GM06990 (cell line): ENCODE measurements around the gene DNMT1.

Experiments used
- DNase-seq: peaks from one replicate; pipeline ENCODE4 v3.0.0-alpha.2; 2011; ENCODE audit not compliant: insufficient read length; ENCODE audit errors: extremely low read depth
- H3K27me3 ChIP-seq: replicated peaks from 2 replicates; pipeline ENCODE4 v1.6.0; 2011; ENCODE audit warnings: low read length; ENCODE audit not compliant: control insufficient read depth, insufficient read depth
- H3K36me3 ChIP-seq: 2 replicates; pipeline ENCODE4 v1.5.1; 2011; ENCODE audit warnings: low read length; ENCODE audit not compliant: control insufficient read depth, insufficient read depth
- H3K4me3 ChIP-seq: replicated peaks from 2 replicates; pipeline ENCODE4 v1.5.1; 2011; ENCODE audit warnings: low read depth, mild to moderate bottlenecking, control low read depth, low read length
- TF ChIP-seq, protein P1 (sequence below): IDR thresholded peaks from 2 replicates; pipeline ENCODE4 v1.5.1; 2011; ENCODE audit warnings: low read length, control low read depth, mild to moderate bottlenecking, inconsistent platforms; ENCODE audit not compliant: insufficient read depth, poor library complexity, severe bottlenecking

The DNMT1 gene

DNA sequence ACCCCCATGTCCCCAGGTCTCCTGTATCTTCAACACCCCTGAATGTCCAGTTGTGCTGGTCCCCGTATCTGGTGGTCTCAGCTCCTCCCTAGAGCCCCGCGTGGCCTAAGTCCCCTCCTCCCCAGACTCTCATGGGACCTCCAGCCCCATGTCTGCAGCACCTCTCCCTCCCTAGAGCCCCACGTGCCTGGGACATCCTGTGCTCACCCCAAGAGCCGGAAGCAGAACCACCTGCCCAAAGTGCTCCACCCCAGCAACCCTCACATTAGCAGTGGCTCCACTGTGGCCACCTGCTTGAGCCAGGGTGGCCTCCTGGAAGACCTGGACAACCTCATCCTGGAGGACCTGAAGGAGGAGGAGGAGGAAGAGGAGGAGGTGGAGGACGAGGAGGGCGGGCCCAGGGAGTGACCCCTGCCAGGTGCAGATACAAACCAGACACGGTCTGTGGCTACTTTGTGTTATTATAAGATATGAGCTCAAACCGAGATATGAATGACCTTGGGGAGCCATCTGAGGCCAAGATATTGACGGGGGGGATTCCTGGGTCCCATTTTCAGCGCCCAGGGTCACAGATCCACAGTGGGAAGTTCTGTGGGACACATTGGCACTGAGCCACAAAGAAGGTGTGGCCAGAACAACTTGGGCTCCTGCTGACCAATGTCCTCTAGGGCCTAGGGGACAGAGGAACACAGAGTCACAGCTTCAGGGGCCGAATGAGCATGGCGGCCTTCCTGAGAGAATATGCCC, 102.7 kb downstream of the DNMT1 start:
- DNase-seq, result no peak
- H3K36me3 ChIP-seq, result peaks cover 31% of the 10 kb centered on the region
- H3K27me3 ChIP-seq, result no peaks in the 10 kb centered on the region
- TF ChIP-seq, protein P1, sequence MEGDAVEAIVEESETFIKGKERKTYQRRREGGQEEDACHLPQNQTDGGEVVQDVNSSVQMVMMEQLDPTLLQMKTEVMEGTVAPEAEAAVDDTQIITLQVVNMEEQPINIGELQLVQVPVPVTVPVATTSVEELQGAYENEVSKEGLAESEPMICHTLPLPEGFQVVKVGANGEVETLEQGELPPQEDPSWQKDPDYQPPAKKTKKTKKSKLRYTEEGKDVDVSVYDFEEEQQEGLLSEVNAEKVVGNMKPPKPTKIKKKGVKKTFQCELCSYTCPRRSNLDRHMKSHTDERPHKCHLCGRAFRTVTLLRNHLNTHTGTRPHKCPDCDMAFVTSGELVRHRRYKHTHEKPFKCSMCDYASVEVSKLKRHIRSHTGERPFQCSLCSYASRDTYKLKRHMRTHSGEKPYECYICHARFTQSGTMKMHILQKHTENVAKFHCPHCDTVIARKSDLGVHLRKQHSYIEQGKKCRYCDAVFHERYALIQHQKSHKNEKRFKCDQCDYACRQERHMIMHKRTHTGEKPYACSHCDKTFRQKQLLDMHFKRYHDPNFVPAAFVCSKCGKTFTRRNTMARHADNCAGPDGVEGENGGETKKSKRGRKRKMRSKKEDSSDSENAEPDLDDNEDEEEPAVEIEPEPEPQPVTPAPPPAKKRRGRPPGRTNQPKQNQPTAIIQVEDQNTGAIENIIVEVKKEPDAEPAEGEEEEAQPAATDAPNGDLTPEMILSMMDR, result no peak
- H3K4me3 ChIP-seq, result no peak overlapping the region

DNA sequence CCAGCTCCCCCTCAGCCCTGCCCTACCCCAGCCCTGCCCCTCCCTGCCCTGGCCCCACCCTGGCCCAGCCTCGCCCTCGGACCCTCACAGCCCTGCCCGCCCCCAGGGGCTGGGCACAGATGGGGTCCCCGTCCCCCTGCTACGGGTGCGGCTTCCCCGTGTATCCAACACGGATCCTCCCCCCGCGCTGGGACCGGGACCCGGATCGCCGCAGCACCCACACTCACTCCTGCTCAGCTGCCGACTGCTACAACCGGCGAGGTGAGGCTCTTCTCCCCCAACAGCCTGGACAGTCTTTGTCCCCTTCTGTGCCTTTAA, 103.4 kb downstream of the DNMT1 start:
- TF ChIP-seq, protein P1, result no peak
- no peak for DNase-seq
- Histone ChIP-seq H3K27me3 (no peaks in the 10 kb centered on the region), H3K4me3 (no peak overlapping the region), H3K36me3 (peaks cover 31% of the 10 kb centered on the region)

DNA sequence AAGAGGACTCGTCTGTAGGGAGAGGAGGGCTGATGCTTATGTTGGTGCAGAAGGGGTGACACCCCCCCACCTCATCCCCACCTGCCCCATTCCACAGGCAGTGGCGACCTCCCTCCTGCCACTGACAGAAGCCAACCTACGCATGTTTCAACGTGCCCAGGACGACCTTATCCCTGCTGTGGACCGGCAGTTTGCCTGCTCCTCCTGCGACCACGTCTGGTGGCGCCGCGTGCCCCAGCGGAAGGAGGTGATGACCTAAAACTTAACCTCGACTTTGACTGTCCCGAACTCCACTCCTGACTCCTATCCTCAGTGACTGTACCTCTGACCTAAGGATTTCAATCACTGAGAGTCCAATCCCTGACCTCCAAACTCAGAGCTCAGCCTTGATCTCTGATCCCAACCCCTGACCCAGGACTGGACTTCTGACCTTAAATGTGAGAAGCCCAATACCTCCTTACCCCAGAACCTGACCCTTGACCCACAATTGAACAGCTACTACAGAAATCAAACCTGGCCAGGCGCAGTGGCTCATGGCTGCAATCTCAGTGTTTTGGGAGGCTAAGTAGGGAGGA, 104.9 kb downstream of the DNMT1 start:
- no peak for DNase-seq
- peaks cover 31% of the 10 kb centered on the region for H3K36me3 ChIP-seq
- TF ChIP-seq, protein P1, result no peak
- no peaks in the 10 kb centered on the region for H3K27me3 ChIP-seq
- H3K4me3 ChIP-seq, result no peak overlapping the region

DNA sequence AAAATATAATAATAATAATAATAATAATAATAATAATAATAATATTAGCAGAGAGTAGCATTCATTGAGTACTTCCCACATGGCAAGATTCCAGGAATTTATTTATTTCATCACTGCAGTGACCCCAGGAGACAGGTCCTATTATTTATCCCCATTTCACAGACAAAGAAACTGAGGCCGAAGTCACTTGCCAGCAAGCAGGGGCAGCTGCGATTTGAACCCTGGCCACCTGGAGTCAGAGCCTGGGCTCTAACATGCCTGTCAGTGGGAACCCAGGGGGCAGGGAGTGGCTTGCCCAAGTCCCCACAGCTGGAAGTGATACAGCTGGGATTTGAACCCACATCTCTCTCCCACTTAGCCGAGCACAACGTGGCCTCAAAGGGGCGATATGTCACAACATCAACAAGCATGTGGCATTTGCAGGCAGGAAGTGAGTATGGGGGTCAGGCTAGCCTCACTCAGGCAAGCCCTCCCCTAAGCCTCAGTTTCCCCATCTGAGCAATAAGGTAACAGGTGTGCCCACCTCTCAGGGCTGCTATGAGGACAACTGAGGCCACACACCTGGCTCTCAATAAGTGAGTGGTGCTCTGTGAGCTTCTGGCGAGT, 105.7 kb downstream of the DNMT1 start:
- Histone ChIP-seq H3K36me3 (peaks cover 30% of the 10 kb centered on the region), H3K27me3 (no peaks in the 10 kb centered on the region), H3K4me3 (no peak overlapping the region)
- TF ChIP-seq, protein P1, result no peak
- no peak for DNase-seq

DNA sequence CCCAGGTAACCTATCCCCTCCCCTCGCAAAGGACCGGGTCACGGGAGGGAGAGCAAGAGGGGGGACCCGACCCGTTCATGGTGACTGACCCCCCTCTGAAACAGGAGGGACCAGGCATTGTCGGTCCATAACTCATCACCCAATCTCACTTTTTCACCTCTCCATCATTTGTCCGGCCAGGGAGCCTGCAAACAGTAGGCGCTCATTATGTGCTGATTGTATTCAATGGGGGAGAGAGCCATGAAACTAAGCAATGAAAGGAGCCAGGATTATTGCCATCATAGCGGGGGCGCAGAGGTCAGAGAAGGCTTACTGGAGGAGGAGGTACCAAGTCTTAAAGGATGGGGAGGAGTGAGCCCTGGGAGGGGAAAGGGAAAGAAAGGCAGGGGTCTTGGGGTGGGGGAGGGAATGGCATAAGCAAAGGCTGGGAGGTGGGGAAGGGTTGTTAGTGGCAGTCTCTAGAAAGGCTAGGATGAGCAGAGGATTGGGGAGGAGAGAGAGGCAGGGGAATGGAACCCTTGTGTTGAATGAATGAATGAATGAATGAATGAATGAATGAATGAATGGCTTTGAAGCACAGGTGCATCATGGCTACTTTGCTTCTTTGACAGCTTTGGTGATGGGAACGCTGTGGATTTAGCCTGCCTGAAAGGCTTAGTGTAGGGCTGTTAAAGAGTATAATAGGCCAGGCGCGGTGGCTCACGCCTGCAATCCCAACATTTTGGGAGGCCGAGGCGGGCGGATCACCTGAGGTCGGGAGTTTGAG, 107.3 kb downstream of the DNMT1 start:
- H3K27me3 ChIP-seq, result no peaks in the 10 kb centered on the region
- peak overlapping the region; percentile 81 for H3K4me3 ChIP-seq
- TF ChIP-seq, protein P1, result no peak
- H3K36me3 ChIP-seq, result peaks cover 19% of the 10 kb centered on the region
- DNase-seq, result no peak
